ENCODE results near the gene PDZD8.
"Not testable (repeated sequence)": the region's sequence is repeated elsewhere in the genome, so short reads cannot be mapped to it uniquely, and the experiment has no call there.

- not testable (repeated sequence) for TF ChIP-seq POLR2AphosphoS5, POLR2A (IDR thresholded peaks at IDR 0.05; ENCODE audit: low read depth, low read length)
Measured at GRCh38 chr10:117230107-117230506, 145.1 kb downstream of the PDZD8 start.
